Adipocyte (in vitro differentiated cells): Measurements from ENCODE around the gene FUT2.
"Not testable (repeated sequence)": the region's sequence is repeated elsewhere in the genome, so short reads cannot be mapped to it uniquely, and the experiment has no call there.

Experiments used
- DNase-seq: peaks from one replicate; pipeline ENCODE4 v3.0.0-alpha.2; 2015; ENCODE audit warnings: low read depth
- H3K27me3 ChIP-seq: replicated peaks from 2 replicates; pipeline ENCODE4 v1.7.0; 2013; ENCODE audit warnings: mild to moderate bottlenecking, low read length, moderate library complexity; ENCODE audit not compliant: control insufficient read depth, insufficient read depth
- H3K36me3 ChIP-seq: 2 replicates; pipeline ENCODE4 v1.7.0; 2013; ENCODE audit warnings: low read length, mild to moderate bottlenecking, moderate library complexity; ENCODE audit not compliant: control insufficient read depth, insufficient read depth, severe bottlenecking
- H3K4me1 ChIP-seq: 2 replicates; pipeline ENCODE4 v1.7.0; 2013; ENCODE audit warnings: mild to moderate bottlenecking, low read length, moderate library complexity; ENCODE audit not compliant: control insufficient read depth, insufficient read depth
- H3K4me3 ChIP-seq: 2 replicates; pipeline ENCODE4 v1.7.0; 2013; ENCODE audit warnings: mild to moderate bottlenecking, low read length, moderate library complexity
- H3K9ac ChIP-seq: 2 replicates; pipeline ENCODE4 v1.7.0; 2013; ENCODE audit warnings: mild to moderate bottlenecking, low read length, moderate library complexity
- H3K9me3 ChIP-seq: 2 replicates; pipeline ENCODE4 v1.7.0; 2013; ENCODE audit warnings: mild to moderate bottlenecking, low read length, moderate library complexity; ENCODE audit not compliant: control insufficient read depth

The FUT2 gene

GRCh38 chr19:48711106-48711662, 15.4 kb downstream of the FUT2 start:
- no peak overlapping the region for H3K9ac ChIP-seq
- H3K9me3 ChIP-seq = peaks cover 4% of the 10 kb centered on the region
- H3K4me1 ChIP-seq = peaks cover 20% of the 10 kb centered on the region
- no peak overlapping the region for H3K4me3 ChIP-seq
- no peaks in the 10 kb centered on the region for H3K36me3 ChIP-seq
- H3K27me3 ChIP-seq = no peaks in the 10 kb centered on the region
- no peak for DNase-seq

- H3K9me3 ChIP-seq = peaks cover 4% of the 10 kb centered on the region
- H3K9ac ChIP-seq = peak overlapping the region; percentile 77
- no peaks in the 10 kb centered on the region for H3K27me3 ChIP-seq
- H3K4me3 ChIP-seq = peak overlapping the region; percentile 81
- H3K4me1 ChIP-seq = peaks cover 26% of the 10 kb centered on the region
- no peaks in the 10 kb centered on the region for H3K36me3 ChIP-seq
- DNase-seq = peak; percentile 44
Observed at GRCh38 chr19:48713041-48713863, 17.5 kb downstream of the FUT2 start.

- DNase-seq = peak; percentile 100
- Histone ChIP-seq H3K9ac (peak overlapping the region; percentile 90), H3K4me1 (peaks cover 28% of the 10 kb centered on the region), H3K9me3 (peaks cover 4% of the 10 kb centered on the region), H3K27me3 (no peaks in the 10 kb centered on the region), H3K36me3 (no peaks in the 10 kb centered on the region), H3K4me3 (peak overlapping the region; percentile 84)
Observed at GRCh38 chr19:48713864-48714755, 18.3 kb downstream of the FUT2 start.

- Histone ChIP-seq H3K9me3 (peaks cover 4% of the 10 kb centered on the region), H3K36me3 (no peaks in the 10 kb centered on the region), H3K4me1 (peaks cover 30% of the 10 kb centered on the region), H3K9ac (peak overlapping the region; percentile 90), H3K4me3 (peak overlapping the region; percentile 84), H3K27me3 (no peaks in the 10 kb centered on the region)
- no peak for DNase-seq
Observed at GRCh38 chr19:48714759-48715675, 19.2 kb downstream of the FUT2 start.

GRCh38 chr19:48715681-48716171, 20.0 kb downstream of the FUT2 start:
- DNase-seq = peak; percentile 39
- H3K9ac ChIP-seq = peak overlapping the region; percentile 14
- H3K4me3 ChIP-seq = no peak overlapping the region

GRCh38 chr19:48716562-48717291, 21.0 kb downstream of the FUT2 start:
- peak overlapping the region; percentile 58 for H3K4me3 ChIP-seq

More at GRCh38 chr19:48715681-48716171, 20.0 kb downstream of the FUT2 start:
- Histone ChIP-seq H3K36me3 (no peaks in the 10 kb centered on the region), H3K27me3 (no peaks in the 10 kb centered on the region), H3K9me3 (peaks cover 4% of the 10 kb centered on the region), H3K4me1 (peaks cover 34% of the 10 kb centered on the region)

GRCh38 chr19:48718106-48718505, 22.3 kb downstream of the FUT2 start:
- H3K9me3 ChIP-seq, H3K27me3 ChIP-seq, H3K4me3 ChIP-seq, H3K9ac ChIP-seq, H3K36me3 ChIP-seq, DNase-seq: not testable (repeated sequence)
- H3K4me1 ChIP-seq = peaks cover 33% of the 10 kb centered on the region

More at GRCh38 chr19:48716562-48717291, 21.0 kb downstream of the FUT2 start:
- Histone ChIP-seq H3K9ac (peak overlapping the region; percentile 33), H3K9me3 (no peaks in the 10 kb centered on the region), H3K27me3 (no peaks in the 10 kb centered on the region), H3K36me3 (no peaks in the 10 kb centered on the region), H3K4me1 (peaks cover 34% of the 10 kb centered on the region)
- peak; percentile 78 for DNase-seq

- no peaks in the 10 kb centered on the region for H3K9me3 ChIP-seq
- no peak for DNase-seq
- no peak overlapping the region for H3K4me3 ChIP-seq
- H3K36me3 ChIP-seq = no peaks in the 10 kb centered on the region
- no peaks in the 10 kb centered on the region for H3K27me3 ChIP-seq
- H3K9ac ChIP-seq = no peak overlapping the region
- peaks cover 26% of the 10 kb centered on the region for H3K4me1 ChIP-seq
Observed at GRCh38 chr19:48718711-48719231, 23.0 kb downstream of the FUT2 start.

GRCh38 chr19:48719263-48720171, 23.7 kb downstream of the FUT2 start, which contains the start of gene MAMSTR:
MAMSTR (minus strand) TSS chr19:48719725; CDS start chr19:48719031, 694 bp downstream.
- no peak for DNase-seq
- H3K9me3 ChIP-seq = no peaks in the 10 kb centered on the region
- peak within 1 kb of the TSS; percentile 85 for H3K4me3 ChIP-seq
- H3K36me3 ChIP-seq = no peaks in the 10 kb centered on the region
- peaks cover 29% of the 10 kb centered on the region for H3K4me1 ChIP-seq
- no peaks in the 10 kb centered on the region for H3K27me3 ChIP-seq
- peak within 1 kb of the TSS; percentile 77 for H3K9ac ChIP-seq
